Ureter (tissue), 1 donor: ENCODE results near the gene NADSYN1. TPM values are rescaled to one million over a fixed set of nuclear protein-coding genes. Genes with fewer than 3 reads are reported as not detected.

Experiments used
- DNase-seq: peaks from one replicate; pipeline ENCODE4 v3.0.0-alpha.2; 2020; ENCODE audit warnings: low spot score
- total RNA-seq: library from RNA; stranded (reverse); gene quantifications from one replicate; pipeline ENCODE4 v1.2.4, GENCODE V29; 2023
- donor health status: DM: yes; HTN: yes; CAD: no.

NADSYN1 gene
- total RNA-seq, 1 donor from 2014 or later, result 262 TPM

- DNase-seq, result peak; percentile 28
Observed at GRCh38 chr11:71491531-71491930, 38.5 kb downstream of the NADSYN1 start.

- DNase-seq, result no peak
Observed at GRCh38 chr11:71491940-71492339, 38.9 kb downstream of the NADSYN1 start.

GRCh38 chr11:71495286-71496230 is 42.6 kb downstream of the NADSYN1 start:
- peak; percentile 34 for DNase-seq

GRCh38 chr11:71496421-71496820 is 43.4 kb downstream of the NADSYN1 start:
- DNase-seq, result peak; percentile 32

GRCh38 chr11:71498091-71498490 is 45.1 kb downstream of the NADSYN1 start:
- no peak for DNase-seq

GRCh38 chr11:71499125-71499524 is 46.1 kb downstream of the NADSYN1 start:
- no peak for DNase-seq

- DNase-seq, result no peak
Observed at GRCh38 chr11:71499546-71499945, 46.5 kb downstream of the NADSYN1 start.

GRCh38 chr11:71500601-71501021 is 47.6 kb downstream of the NADSYN1 start:
- DNase-seq, result no peak

- no peak for DNase-seq
Observed at GRCh38 chr11:71501071-71501985, 48.3 kb downstream of the NADSYN1 start.

GRCh38 chr11:71502026-71502425 is 49.0 kb downstream of the NADSYN1 start:
- no peak for DNase-seq

- DNase-seq, result no peak
Observed at GRCh38 chr11:71502871-71503435, 50.0 kb downstream of the NADSYN1 start.

GRCh38 chr11:71504531-71504930 is 51.5 kb downstream of the NADSYN1 start:
- DNase-seq, result no peak

- DNase-seq, result no peak
Observed at GRCh38 chr11:71505001-71505400, 52.0 kb downstream of the NADSYN1 start.

GRCh38 chr11:71505781-71506180 is 52.8 kb downstream of the NADSYN1 start:
- DNase-seq, result no peak

GRCh38 chr11:71507102-71507501 is 54.1 kb downstream of the NADSYN1 start:
- DNase-seq, result no peak

GRCh38 chr11:71518506-71519471 is 65.8 kb downstream of the NADSYN1 start:
- no peak for DNase-seq

- DNase-seq, result no peak
Observed at GRCh38 chr11:71519546-71519945, 66.5 kb downstream of the NADSYN1 start.

GRCh38 chr11:71525188-71525937 is 72.4 kb downstream of the NADSYN1 start:
- no peak for DNase-seq

GRCh38 chr11:71525938-71526495 is 73.0 kb downstream of the NADSYN1 start:
- no peak for DNase-seq
